Ovary (tissue), 3 donors: Measurements from ENCODE around the gene HAUS3.

Experiments used
- CTCF ChIP-seq, 3 donors: fragments of 450-650 bp in 2 of 3; fragments of 200-600 bp in 1 of 3; IDR thresholded peaks; one replicate each; pipeline versions ENCODE4 v1.5.1 to v1.8.0; 2016 to 2022; ENCODE audit warnings: antibody characterized with exemption in 3 of 3, mild to moderate bottlenecking in 1 of 3
- EP300 ChIP-seq: sonication (generic); formaldehyde crosslinking; IDR thresholded peaks from one replicate; pipeline ENCODE4 v1.6.1; 2017; ENCODE audit warnings: antibody characterized with exemption
- POLR2A ChIP-seq: fragments of 450-650 bp; IDR thresholded peaks from one replicate; pipeline ENCODE4 v1.6.1; 2017; ENCODE audit warnings: antibody characterized with exemption, mild to moderate bottlenecking, moderate library complexity
- donor health status: DM: no; HTN: no; CAD: no.

- no peak for TF ChIP-seq CTCF (IDR thresholded peaks at IDR 0.05)
- TF ChIP-seq EP300: no peak
- no peak for TF ChIP-seq POLR2A
Observed at GRCh38 chr4:2256781-2257191, 14.9 kb upstream of the HAUS3 start.
